Natural killer cell (primary cell): Measurements from ENCODE around the gene OR52K1. TPM values are rescaled to one million over a fixed set of nuclear protein-coding genes. Genes with fewer than 3 reads are reported as not detected.
"Not testable (repeated sequence)": the region's sequence is repeated elsewhere in the genome, so short reads cannot be mapped to it uniquely, and the experiment has no call there.

Experiments used
- ATAC-seq, 3 donors: fragments of 150-1000 bp in 2 of 3; fragments of 200-7000 bp in 1 of 3; cut with Tn5 transposase; 1 replicate in 1 of 3; 2 replicates in 2 of 3; pipeline ENCODE4 v1.10.0; 2021; ENCODE audit warnings: mild to moderate bottlenecking in 2 of 3, moderate library complexity in 2 of 3
- DNase-seq, 2 donors: peaks; one replicate each; pipeline versions ENCODE4 v3.0.0 to v3.0.0-alpha.2; 2013 to 2021; ENCODE audit warnings: mixed read lengths in 1 of 2
- H3K27ac ChIP-seq: one replicate; pipeline ENCODE4 v1.5.1; 2013; ENCODE audit warnings: mild to moderate bottlenecking, low read length
- H3K27me3 ChIP-seq: one replicate; pipeline ENCODE4 v1.6.1; 2013; ENCODE audit warnings: low read length; ENCODE audit not compliant: control insufficient read depth, insufficient read depth
- H3K36me3 ChIP-seq: one replicate; pipeline ENCODE4 v1.6.1; 2013; ENCODE audit warnings: low read length; ENCODE audit not compliant: control insufficient read depth, insufficient read depth
- H3K4me1 ChIP-seq: one replicate; pipeline ENCODE4 v1.6.1; 2013; ENCODE audit warnings: low read length; ENCODE audit not compliant: control insufficient read depth, insufficient read depth
- H3K4me3 ChIP-seq: one replicate; pipeline ENCODE4 v1.5.1; 2013; ENCODE audit warnings: low read length
- H3K9me3 ChIP-seq: one replicate; pipeline ENCODE4 v1.6.1; 2013; ENCODE audit warnings: low read length; ENCODE audit not compliant: control insufficient read depth, insufficient read depth
- H3K27ac Mint-ChIP-seq, 2 donors: one replicate each; pipeline ENCODE4 v1.8.0; 2022; ENCODE audit warnings: mild to moderate bottlenecking in 2 of 2, mixed read lengths in 2 of 2, moderate library complexity in 1 of 2
- H3K27me3 Mint-ChIP-seq, 2 donors: one replicate each; pipeline ENCODE4 v1.8.0; 2022; ENCODE audit warnings: low read depth in 2 of 2, mixed read lengths in 2 of 2
- H3K36me3 Mint-ChIP-seq: one replicate; pipeline ENCODE4 v1.8.0; 2022; ENCODE audit warnings: mixed read lengths
- H3K4me1 Mint-ChIP-seq, 2 donors: one replicate each; pipeline ENCODE4 v1.8.0; 2022; ENCODE audit warnings: mixed read lengths in 2 of 2
- H3K4me3 Mint-ChIP-seq: one replicate; pipeline ENCODE4 v1.8.0; 2022; ENCODE audit warnings: mild to moderate bottlenecking, moderate library complexity, mixed read lengths
- H3K9me3 Mint-ChIP-seq, 2 donors: one replicate each; pipeline ENCODE4 v1.8.0; 2022; ENCODE audit warnings: mixed read lengths in 2 of 2
- CTCF ChIP-seq: fragments of 200-600 bp; IDR thresholded peaks from one replicate; pipeline ENCODE4 v1.8.0; 2022; ENCODE audit warnings: antibody characterized with exemption
- WGBS: methylation state at CpG from one replicate; pipeline ENCODE4 v1.1.7; 2013; ENCODE audit warnings: missing lambda C conversion rate; ENCODE audit not compliant: insufficient coverage; 5-methylcytosine and 5-hydroxymethylcytosine counted together
- intact Hi-C: fragments of 100-400 bp; cut with micrococcal nuclease; formaldehyde crosslinking; loops from one replicate; pipeline ENCODE4 v1.14.2; 2022
- total RNA-seq, 4 donors: library from RNA; stranded (reverse); fragments of 120-200 nt in 1 of 4; gene quantifications; one replicate each; pipeline versions ENCODE4 v1.2.3 to v1.2.4, GENCODE V29; 2013 to 2022

Gene OR52K1
- total RNA-seq, 3 donors from 2014 or later (not counting 1 experiment from before 2014, with no cell fraction given), result not detected

DNA sequence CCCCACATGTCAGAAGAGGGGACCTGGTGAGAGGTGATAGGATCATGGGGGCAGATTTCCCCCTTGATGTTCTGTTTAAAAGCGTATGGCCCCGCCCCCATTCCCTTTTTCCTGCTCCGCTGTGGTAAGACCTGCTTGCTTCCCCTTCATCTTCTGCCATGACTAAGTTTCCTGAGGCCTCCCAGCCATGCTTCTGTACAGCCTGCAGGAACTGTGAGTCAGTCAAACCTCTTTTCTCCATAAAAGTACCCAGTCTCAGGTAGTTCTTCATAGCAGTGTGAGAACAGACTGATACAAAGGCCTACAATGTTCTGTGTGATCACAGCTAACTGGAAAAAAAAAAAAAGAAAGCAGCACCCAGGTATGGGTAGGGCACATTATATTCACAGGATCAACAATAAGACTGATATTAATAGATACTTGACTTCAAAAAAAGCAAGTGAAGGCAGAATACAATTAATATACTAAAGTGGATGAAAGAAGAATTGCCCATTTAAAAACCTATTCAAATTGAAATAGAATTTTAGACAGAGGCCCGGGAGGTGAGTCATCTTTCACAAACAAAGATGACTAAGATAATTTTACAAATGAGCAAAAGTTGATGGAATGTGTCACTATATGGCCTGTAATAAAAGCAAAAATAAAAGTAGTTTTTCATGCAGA, 1.7 kb upstream of the OR52K1 start:
- ATAC-seq (no peak), DNase-seq (no peak)
- H3K36me3 Mint-ChIP-seq, result no peaks in the 10 kb centered on the region
- no peaks in the 10 kb centered on the region for H3K36me3 ChIP-seq
- H3K4me3 ChIP-seq, result no peak overlapping the region
- H3K4me1 ChIP-seq, result no peaks in the 10 kb centered on the region
- TF ChIP-seq CTCF, result no peak
- H3K27me3 Mint-ChIP-seq, result peaks cover 6 to 19% of the 10 kb centered on the region in 2 donors
- H3K27ac Mint-ChIP-seq, result no peak overlapping the region
- no peak overlapping the region for H3K4me3 Mint-ChIP-seq
- H3K9me3 ChIP-seq, result no peaks in the 10 kb centered on the region
- no peaks in the 10 kb centered on the region for H3K4me1 Mint-ChIP-seq
- peaks cover 2% of the 10 kb centered on the region for H3K27me3 ChIP-seq
- intact Hi-C loops, result no loop called here
- H3K27ac ChIP-seq, result no peak overlapping the region
- WGBS, result 73% methylated on average over 3 of the region's 4 CpGs
- no peaks in the 10 kb centered on the region for H3K9me3 Mint-ChIP-seq

DNA sequence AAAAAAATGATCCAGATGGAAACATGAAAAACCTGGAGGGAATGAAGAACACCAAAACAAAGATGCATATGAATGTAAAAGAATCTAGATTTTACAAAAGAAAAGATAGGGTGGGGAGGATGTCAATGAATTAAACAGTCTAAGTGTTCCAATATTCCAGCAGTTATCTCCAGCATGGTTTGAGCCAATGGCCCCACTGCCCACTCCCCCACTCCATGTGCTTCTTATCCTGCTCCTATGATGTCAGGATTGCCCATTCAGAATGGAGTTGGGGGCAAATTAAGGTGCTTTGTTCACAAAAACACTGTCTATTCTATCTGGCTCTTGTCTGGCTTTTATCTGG, 1.2 kb upstream of the OR52K1 start:
- Histone ChIP-seq H3K4me3 (no peak overlapping the region), H3K9me3 (no peaks in the 10 kb centered on the region), H3K4me1 (no peaks in the 10 kb centered on the region), H3K36me3 (no peaks in the 10 kb centered on the region), H3K27ac (no peak overlapping the region), H3K27me3 (peaks cover 2% of the 10 kb centered on the region)
- Mint-ChIP-seq H3K36me3 (no peaks in the 10 kb centered on the region), H3K27ac (no peak overlapping the region), H3K9me3 (no peaks in the 10 kb centered on the region), H3K27me3 (peaks cover 6 to 19% of the 10 kb centered on the region in 2 donors), H3K4me3 (no peak overlapping the region), H3K4me1 (no peaks in the 10 kb centered on the region)
- no peak for TF ChIP-seq CTCF
- no peak for DNase-seq
- no peak for ATAC-seq
- intact Hi-C loops, result no loop called here

DNA sequence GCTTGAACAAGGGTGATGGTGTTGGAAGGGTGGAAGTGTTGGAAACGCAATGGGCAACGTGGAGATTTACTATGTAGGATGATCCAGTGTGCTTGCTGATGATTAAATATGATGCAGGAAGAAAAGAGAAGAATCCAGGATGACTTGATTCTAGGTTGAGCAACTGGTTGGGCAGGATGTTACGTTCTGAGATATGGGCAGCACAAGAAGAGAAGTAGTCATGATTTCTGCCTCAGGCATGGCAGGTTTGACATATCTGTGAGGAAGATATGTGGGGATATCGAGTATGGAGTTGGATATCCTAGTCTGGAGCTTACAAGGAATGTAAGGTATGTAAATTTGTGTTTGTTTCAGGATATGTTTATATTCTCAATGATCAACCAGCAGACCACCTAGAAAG, 1.9 kb downstream of the OR52K1 start:
- Mint-ChIP-seq H3K4me1 (no peaks in the 10 kb centered on the region), H3K9me3 (no peaks in the 10 kb centered on the region), H3K36me3 (no peaks in the 10 kb centered on the region), H3K27ac (no peak overlapping the region), H3K27me3 (peaks cover 6 to 11% of the 10 kb centered on the region in 2 donors), H3K4me3 (no peak overlapping the region)
- Histone ChIP-seq H3K27ac (no peak overlapping the region), H3K4me1 (no peaks in the 10 kb centered on the region), H3K36me3 (no peaks in the 10 kb centered on the region), H3K9me3 (no peaks in the 10 kb centered on the region), H3K4me3 (no peak overlapping the region), H3K27me3 (peaks cover 2% of the 10 kb centered on the region)
- WGBS, result 76% methylated on average over 4 of the region's 4 CpGs
- no peak for ATAC-seq
- no peak for DNase-seq
- no peak for TF ChIP-seq CTCF
- intact Hi-C loops, result no loop called here

DNA sequence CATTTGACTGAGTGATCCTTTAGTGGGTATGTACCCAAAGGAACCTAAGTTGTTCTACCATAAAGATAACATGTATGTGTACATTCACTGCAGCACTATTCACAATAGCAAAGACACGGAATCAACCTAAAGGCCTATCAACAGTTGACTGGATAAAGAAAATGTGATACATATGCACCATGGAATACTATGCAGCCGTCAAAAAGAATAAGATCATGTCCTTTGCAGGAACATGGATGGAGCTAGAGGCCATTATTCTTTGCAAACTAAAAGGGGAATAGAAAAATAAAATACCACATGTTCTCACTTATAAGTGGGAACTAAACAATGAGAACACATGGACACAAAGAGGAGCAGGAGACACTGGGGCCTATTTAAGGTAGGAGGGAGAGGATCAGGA, 9.0 kb downstream of the OR52K1 start:
- H3K27ac ChIP-seq, intact Hi-C loops, H3K9me3 ChIP-seq, H3K9me3 Mint-ChIP-seq, H3K4me3 ChIP-seq, H3K4me1 ChIP-seq, ATAC-seq, H3K36me3 Mint-ChIP-seq, H3K4me3 Mint-ChIP-seq, H3K4me1 Mint-ChIP-seq, H3K27me3 ChIP-seq, DNase-seq, H3K27ac Mint-ChIP-seq, H3K36me3 ChIP-seq: not testable (repeated sequence)
- 65% methylated on average over 2 of the region's 2 CpGs for WGBS
- H3K27me3 Mint-ChIP-seq, result peaks cover 19 to 51% of the 10 kb centered on the region in 2 donors
